Tibial nerve (tissue), 3 donors: ENCODE data around the gene TENM3.

Source experiments
- EP300 ChIP-seq, 2 donors: sonication (generic); formaldehyde crosslinking; IDR thresholded peaks; one replicate each; pipeline ENCODE4 v1.6.1; 2017; ENCODE audit warnings: antibody characterized with exemption in 2 of 2, mild to moderate bottlenecking in 1 of 2
- POLR2A ChIP-seq, 2 donors: fragments of 450-650 bp; IDR thresholded peaks; one replicate each; pipeline ENCODE4 v1.6.1; 2017; ENCODE audit warnings: antibody characterized with exemption in 2 of 2, mild to moderate bottlenecking in 2 of 2, moderate library complexity in 2 of 2

DNA sequence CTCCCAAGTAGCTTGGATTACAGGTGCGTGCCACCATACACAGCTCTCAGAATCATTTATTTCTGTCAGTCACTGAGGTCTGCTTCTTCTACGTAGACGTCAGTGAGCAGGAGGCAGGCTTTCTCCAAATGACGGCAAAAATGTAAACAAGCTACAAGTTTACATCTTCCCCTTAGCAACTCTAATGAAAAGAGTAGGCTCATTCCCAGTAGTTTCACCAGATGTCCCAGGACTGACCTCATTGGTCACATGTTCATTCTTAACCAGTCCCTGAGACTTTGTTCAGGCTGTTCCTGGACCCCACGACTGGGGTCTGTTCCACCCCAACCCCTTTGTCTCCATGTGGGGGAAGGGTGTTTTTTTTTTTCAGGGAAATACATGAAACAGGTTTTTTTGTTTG, 67.1 kb downstream of the TENM3 start:
- TF ChIP-seq POLR2A (IDR thresholded peaks at IDR 0.05) (no peak), EP300 (IDR thresholded peaks at IDR 0.05) (no peak)
